OCI-LY7 (cell line): ENCODE measurements around the gene CDC5L. TPM values are rescaled to one million over a fixed set of nuclear protein-coding genes. Genes with fewer than 3 reads are reported as not detected.

Experiments
- BruUV-seq: library from RNA; stranded (reverse); fragments of 400-500 nt; replicated peaks from 2 replicates; lab custom pipeline; 2021; lab: Mats Ljungman, UMichigan
- CTCF ChIA-PET: fragments of 300-600 bp; sonication (Branson Sonifier 250); formaldehyde crosslinking; loops from one replicate; lab custom pipeline; 2022; ENCODE audit warnings: antibody characterized with exemption; ENCODE audit not compliant: unreplicated experiment; lab: Charles Lee
- POLR2A ChIA-PET: fragments of 300-600 bp; sonication (Branson Sonifier 250); formaldehyde crosslinking; loops from one replicate; lab custom pipeline; 2022; ENCODE audit warnings: antibody characterized with exemption; lab: Charles Lee
- DNase-seq: peaks from one replicate; pipeline ENCODE4 v3.0.0-alpha.2; 2015; ENCODE audit warnings: low spot score
- H2AFZ ChIP-seq: fragments of 200-600 bp; sonication (generic), shearing (Covaris generic); 2 replicates; pipeline ENCODE4 v1.6.1; 2014; ENCODE audit warnings: mild to moderate bottlenecking, antibody characterized with exemption, low read length, moderate library complexity
- H3K27ac ChIP-seq: fragments of 200-600 bp; sonication (generic); 2 replicates; pipeline ENCODE4 v1.5.1; 2014; ENCODE audit warnings: mixed run types, low read depth, mild to moderate bottlenecking, moderate library complexity, low read length, inconsistent platforms; ENCODE audit not compliant: poor library complexity, severe bottlenecking
- H3K36me3 ChIP-seq: fragments of 200-600 bp; sonication (generic); 2 replicates; pipeline ENCODE4 v1.6.1; 2014; ENCODE audit warnings: mild to moderate bottlenecking, antibody characterized with exemption, low read length, moderate library complexity, mixed read lengths; ENCODE audit not compliant: insufficient read depth
- H3K4me1 ChIP-seq: fragments of 200-600 bp; sonication (generic); 2 replicates; pipeline ENCODE4 v1.5.1; 2014; ENCODE audit warnings: mild to moderate bottlenecking, low read length; ENCODE audit not compliant: insufficient read depth, poor library complexity, severe bottlenecking
- H3K4me2 ChIP-seq: fragments of 200-600 bp; sonication (generic); 2 replicates; pipeline ENCODE4 v1.6.1; 2014; ENCODE audit warnings: mild to moderate bottlenecking, low read length
- H3K4me3 ChIP-seq: fragments of 200-600 bp; sonication (generic); 2 replicates; pipeline ENCODE4 v1.5.1; 2014; ENCODE audit warnings: mild to moderate bottlenecking, low read depth, low read length; ENCODE audit not compliant: poor library complexity, severe bottlenecking
- H3K79me2 ChIP-seq: fragments of 200-600 bp; sonication (generic); 2 replicates; pipeline ENCODE4 v1.6.1; 2016; ENCODE audit warnings: low read depth, mild to moderate bottlenecking, low read length, moderate library complexity, mixed read lengths; ENCODE audit not compliant: insufficient read depth
- H3K9me2 ChIP-seq: fragments of 200-600 bp; sonication (generic); 2 replicates; pipeline ENCODE4 v1.6.1; 2016; ENCODE audit warnings: mild to moderate bottlenecking, low read length, mixed read lengths; ENCODE audit not compliant: insufficient read depth
- H3K9me3 ChIP-seq: fragments of 200-600 bp; sonication (generic); 2 replicates; pipeline ENCODE4 v1.6.1; 2014; ENCODE audit warnings: mild to moderate bottlenecking, mixed run types, low read length, mixed read lengths
- H4K20me1 ChIP-seq: fragments of 200-600 bp; sonication (generic); 2 replicates; pipeline ENCODE4 v1.6.1; 2014; ENCODE audit warnings: mild to moderate bottlenecking, antibody characterized with exemption, low read length, moderate library complexity, mixed read lengths; ENCODE audit not compliant: insufficient read depth
- EZH2phosphoT487 ChIP-seq: fragments of 200-600 bp; sonication (generic); IDR thresholded peaks from 2 replicates; pipeline ENCODE4 v1.6.1; 2018; ENCODE audit warnings: low read depth, borderline replicate concordance, mild to moderate bottlenecking, mixed run types, antibody characterized with exemption, low read length, moderate library complexity, mixed read lengths
- intact Hi-C: fragments of 100-400 bp; cut with micrococcal nuclease; formaldehyde crosslinking; loops from one replicate; pipeline ENCODE4 v1.10.0; 2022; ENCODE audit not compliant: unreplicated experiment
- total RNA-seq, 2 experiments: library from RNA; depleted of rRNA in 1 of 2; stranded (reverse); fragments of >200 nt in 1 of 2; shearing (Covaris generic) in 1 of 2; gene quantifications; 2 replicates each; pipeline ENCODE4 v1.2.3, GENCODE V29; 2014 to 2022
- TF ChIP-seq, protein P1 (sequence below): fragments of 200-600 bp; sonication (generic); conservative IDR thresholded peaks from 2 replicates; pipeline ENCODE4 v1.5.1; 2014; ENCODE audit warnings: mild to moderate bottlenecking, antibody characterized with exemption, low read length, moderate library complexity, mixed read lengths

The CDC5L gene
- total RNA-seq, 2 experiments from 2014 or later, result 21.5 to 24.0 TPM

DNA sequence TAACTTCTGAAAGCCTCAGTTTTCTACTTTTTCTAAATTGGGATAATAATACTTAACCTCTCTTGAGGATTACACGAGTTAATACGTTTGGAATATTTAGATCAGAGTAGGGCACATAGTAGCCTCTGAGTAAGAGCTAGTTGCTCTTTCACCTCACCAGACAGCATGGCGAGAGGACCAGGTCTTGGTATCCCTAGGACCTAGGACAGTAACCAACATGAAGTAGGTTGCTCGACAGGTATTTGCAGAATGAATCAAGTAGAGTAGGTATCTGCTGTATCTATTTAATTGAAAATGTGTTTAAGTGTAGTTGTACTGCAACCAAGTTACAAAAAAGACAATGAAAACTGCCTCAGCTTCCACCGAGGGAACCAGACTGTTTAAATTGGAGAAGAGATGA lies 1.4 kb downstream of the CDC5L start:
- ChIA-PET POLR2A (interaction anchor here (0.7 to 1.2 kb wide), 2 partner anchors 9 to 50 kb away, joined by 3 to 4 read pairs; no protein-coding TSS in a partner anchor), CTCF (interaction anchor here (0.5 kb wide), 1 partner anchor 1938 kb away, joined by 5 read pairs; no protein-coding TSS in a partner anchor)
- Histone ChIP-seq H4K20me1 (peaks cover 23% of the 10 kb centered on the region), H3K4me3 (peak overlapping the region; percentile 92), H3K36me3 (peaks cover 39% of the 10 kb centered on the region), H3K4me2 (peak overlapping the region; percentile 90), H2AFZ (no peak overlapping the region), H3K9me2 (no peaks in the 10 kb centered on the region), H3K9me3 (no peaks in the 10 kb centered on the region), H3K27ac (no peak overlapping the region), H3K79me2 (peaks cover 37% of the 10 kb centered on the region), H3K4me1 (peaks cover 24% of the 10 kb centered on the region)
- BruUV-seq, result TSS peak; percentile 83
- DNase-seq, result peak; percentile 9
- no peak for TF ChIP-seq EZH2phosphoT487
- TF ChIP-seq, protein P1, sequence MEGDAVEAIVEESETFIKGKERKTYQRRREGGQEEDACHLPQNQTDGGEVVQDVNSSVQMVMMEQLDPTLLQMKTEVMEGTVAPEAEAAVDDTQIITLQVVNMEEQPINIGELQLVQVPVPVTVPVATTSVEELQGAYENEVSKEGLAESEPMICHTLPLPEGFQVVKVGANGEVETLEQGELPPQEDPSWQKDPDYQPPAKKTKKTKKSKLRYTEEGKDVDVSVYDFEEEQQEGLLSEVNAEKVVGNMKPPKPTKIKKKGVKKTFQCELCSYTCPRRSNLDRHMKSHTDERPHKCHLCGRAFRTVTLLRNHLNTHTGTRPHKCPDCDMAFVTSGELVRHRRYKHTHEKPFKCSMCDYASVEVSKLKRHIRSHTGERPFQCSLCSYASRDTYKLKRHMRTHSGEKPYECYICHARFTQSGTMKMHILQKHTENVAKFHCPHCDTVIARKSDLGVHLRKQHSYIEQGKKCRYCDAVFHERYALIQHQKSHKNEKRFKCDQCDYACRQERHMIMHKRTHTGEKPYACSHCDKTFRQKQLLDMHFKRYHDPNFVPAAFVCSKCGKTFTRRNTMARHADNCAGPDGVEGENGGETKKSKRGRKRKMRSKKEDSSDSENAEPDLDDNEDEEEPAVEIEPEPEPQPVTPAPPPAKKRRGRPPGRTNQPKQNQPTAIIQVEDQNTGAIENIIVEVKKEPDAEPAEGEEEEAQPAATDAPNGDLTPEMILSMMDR, result no peak
- intact Hi-C loops, result loop anchor here (5.0 kb wide), 1 partner anchor 122 kb away; the partner anchor contains the start of gene NFKBIE

GRCh38 chr6:44390158-44390683 lies 2.7 kb downstream of the CDC5L start:
- Histone ChIP-seq H3K27ac (no peak overlapping the region), H3K79me2 (peaks cover 37% of the 10 kb centered on the region), H3K4me3 (no peak overlapping the region), H4K20me1 (peaks cover 23% of the 10 kb centered on the region), H3K9me3 (no peaks in the 10 kb centered on the region), H2AFZ (no peak overlapping the region), H3K9me2 (no peaks in the 10 kb centered on the region), H3K36me3 (peaks cover 52% of the 10 kb centered on the region), H3K4me2 (peak overlapping the region; percentile 90), H3K4me1 (peaks cover 24% of the 10 kb centered on the region)
- ChIA-PET POLR2A (interaction anchor here (0.7 to 1.3 kb wide), 2 partner anchors 18 to 36 kb away, joined by 3 to 5 read pairs; no protein-coding TSS in a partner anchor), CTCF (no interaction called here)
- no peak for DNase-seq
- intact Hi-C loops, result no loop called here
- BruUV-seq, result no TSS peak
- no peak for TF ChIP-seq EZH2phosphoT487
- TF ChIP-seq, protein P1, result no peak

- H3K79me2 ChIP-seq, result peaks cover 16% of the 10 kb centered on the region
These were observed 8.0 kb downstream of the CDC5L start for GRCh38 chr6:44395501-44395900.

More at GRCh38 chr6:44395501-44395900, 8.0 kb downstream of the CDC5L start:
- Histone ChIP-seq H3K4me3 (no peak overlapping the region), H3K9me3 (no peaks in the 10 kb centered on the region), H4K20me1 (no peaks in the 10 kb centered on the region; the same call in 1 of the 2 replicates), H3K27ac (no peak overlapping the region), H3K4me1 (no peaks in the 10 kb centered on the region), H3K9me2 (no peaks in the 10 kb centered on the region), H3K36me3 (peaks cover 94% of the 10 kb centered on the region), H2AFZ (no peak overlapping the region), H3K4me2 (no peak overlapping the region)
- BruUV-seq, result no TSS peak
- no peak for DNase-seq
- intact Hi-C loops, result no loop called here
- CTCF ChIA-PET, result no interaction called here
- POLR2A ChIA-PET, result no interaction called here
- no peak for TF ChIP-seq EZH2phosphoT487
- TF ChIP-seq, protein P1, result no peak
